ENCODE data around the gene ZNF283.
"Not testable (repeated sequence)": the region's sequence is repeated elsewhere in the genome, so short reads cannot be mapped to it uniquely, and the experiment has no call there.

The ZNF283 gene

DNA sequence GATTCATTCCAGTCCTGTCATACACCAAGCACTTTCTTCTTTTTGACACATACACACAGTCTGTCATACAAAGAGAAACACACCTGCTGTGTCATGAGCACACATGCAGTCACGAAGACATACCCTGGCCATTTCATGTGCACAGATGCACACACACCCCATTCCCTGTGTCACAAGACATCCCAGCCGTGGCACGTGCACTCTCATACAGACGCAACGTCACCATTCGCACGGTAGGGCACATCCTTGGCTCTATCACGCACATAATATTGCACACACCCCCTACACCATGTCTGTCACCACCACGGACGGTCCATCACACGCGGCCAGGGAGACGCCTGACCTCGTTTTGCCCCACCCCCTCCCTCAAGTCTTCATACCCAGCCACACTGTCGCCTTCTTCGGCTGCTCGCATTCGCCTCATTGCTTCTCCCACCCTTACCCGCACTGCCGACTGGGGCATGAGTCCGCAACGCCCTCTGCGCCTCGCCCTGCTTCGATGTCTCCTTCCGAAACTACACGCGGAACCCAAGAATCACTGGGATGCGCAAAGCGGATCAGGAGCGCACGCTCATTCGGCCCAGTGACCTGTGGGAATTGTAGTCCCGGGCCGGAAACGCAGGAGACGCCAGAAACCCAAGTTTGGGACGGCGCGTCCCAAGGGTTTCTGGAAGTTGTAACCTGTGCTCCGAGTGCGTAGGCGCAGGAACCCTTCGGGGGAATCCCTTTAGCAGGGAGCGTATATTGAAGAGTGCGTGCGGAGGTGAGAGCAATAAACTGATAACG lies 6.8 kb upstream of the ZNF283 start:
- H2AFZ ChIP-seq (ENCODE audit: low read length) = no peak overlapping the region

DNA sequence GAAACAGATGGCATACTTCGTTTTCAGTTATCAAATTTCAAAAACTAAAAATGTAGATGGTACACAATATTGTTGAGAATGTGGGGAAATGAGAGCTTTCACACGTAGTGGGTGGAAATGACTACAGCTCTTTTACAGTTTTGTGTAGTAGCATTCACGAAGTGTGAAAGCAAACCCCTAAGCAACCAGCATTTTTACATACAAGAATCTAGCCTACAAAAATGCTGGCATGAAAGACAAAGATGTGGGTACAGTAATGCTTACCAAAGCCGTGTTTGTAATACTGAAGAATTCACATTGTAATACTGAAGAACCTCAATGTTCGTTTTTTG lies 6.3 kb upstream of the ZNF283 start:
- Histone ChIP-seq H3K27me3 (ENCODE audit: insufficient read depth, low read length) (0 out of 2 replicates have a peak, but pooled peaks cover 3% of the 10 kb centered on the region), H2AFZ (ENCODE audit: low read length) (no peak overlapping the region), H3K36me3 (ENCODE audit: insufficient read depth, low read length) (no peaks in the 10 kb centered on the region), H3K9me2 (ENCODE audit: low read depth, low read length) (no peaks in the 10 kb centered on the region), H3K27ac (ENCODE audit: low read depth, low read length, poor library complexity, severe bottlenecking) (no peak overlapping the region), H3K4me2 (ENCODE audit: low read length) (no peak overlapping the region), H3K4me1 (ENCODE audit: insufficient read depth, low read length, severe bottlenecking) (no peaks in the 10 kb centered on the region), H3K9me3 (ENCODE audit: low read length) (no peaks in the 10 kb centered on the region), H3K9ac (ENCODE audit: low read length) (no peak overlapping the region), H4K20me1 (ENCODE audit: insufficient read depth, low read length) (no peaks in the 10 kb centered on the region), H3K4me3 (ENCODE audit: low read depth, low read length, poor library complexity, severe bottlenecking) (no peak overlapping the region), H3K79me2 (ENCODE audit: insufficient read depth, low read length) (no peaks in the 10 kb centered on the region), H3F3A (ENCODE audit: insufficient read depth, low read length) (no peaks in the 10 kb centered on the region)
- TF ChIP-seq, protein P1, sequence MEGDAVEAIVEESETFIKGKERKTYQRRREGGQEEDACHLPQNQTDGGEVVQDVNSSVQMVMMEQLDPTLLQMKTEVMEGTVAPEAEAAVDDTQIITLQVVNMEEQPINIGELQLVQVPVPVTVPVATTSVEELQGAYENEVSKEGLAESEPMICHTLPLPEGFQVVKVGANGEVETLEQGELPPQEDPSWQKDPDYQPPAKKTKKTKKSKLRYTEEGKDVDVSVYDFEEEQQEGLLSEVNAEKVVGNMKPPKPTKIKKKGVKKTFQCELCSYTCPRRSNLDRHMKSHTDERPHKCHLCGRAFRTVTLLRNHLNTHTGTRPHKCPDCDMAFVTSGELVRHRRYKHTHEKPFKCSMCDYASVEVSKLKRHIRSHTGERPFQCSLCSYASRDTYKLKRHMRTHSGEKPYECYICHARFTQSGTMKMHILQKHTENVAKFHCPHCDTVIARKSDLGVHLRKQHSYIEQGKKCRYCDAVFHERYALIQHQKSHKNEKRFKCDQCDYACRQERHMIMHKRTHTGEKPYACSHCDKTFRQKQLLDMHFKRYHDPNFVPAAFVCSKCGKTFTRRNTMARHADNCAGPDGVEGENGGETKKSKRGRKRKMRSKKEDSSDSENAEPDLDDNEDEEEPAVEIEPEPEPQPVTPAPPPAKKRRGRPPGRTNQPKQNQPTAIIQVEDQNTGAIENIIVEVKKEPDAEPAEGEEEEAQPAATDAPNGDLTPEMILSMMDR (IDR thresholded peaks at IDR 0.05; ENCODE audit: low read length) = no peak
- no peak for TF ChIP-seq EZH2 (IDR thresholded peaks at IDR 0.05; ENCODE audit: borderline replicate concordance, low read length)

More for the DNA sequence above, 6.8 kb upstream of the ZNF283 start:
- H3F3A ChIP-seq (ENCODE audit: insufficient read depth, low read length) = no peaks in the 10 kb centered on the region
- H3K27me3 ChIP-seq (ENCODE audit: insufficient read depth, low read length) = 0 out of 2 replicates have a peak, but pooled peaks cover 3% of the 10 kb centered on the region
- no peaks in the 10 kb centered on the region for H3K9me2 ChIP-seq (ENCODE audit: low read depth, low read length)
- H3K9ac ChIP-seq (ENCODE audit: low read length) = no peak overlapping the region
- no peak overlapping the region for H3K4me2 ChIP-seq (ENCODE audit: low read length)
- TF ChIP-seq, protein P1 (IDR thresholded peaks at IDR 0.05; ENCODE audit: low read length) = no peak
- no peak for TF ChIP-seq EZH2 (IDR thresholded peaks at IDR 0.05; ENCODE audit: borderline replicate concordance, low read length)
- H3K4me1 ChIP-seq (ENCODE audit: insufficient read depth, low read length, severe bottlenecking) = no peaks in the 10 kb centered on the region
- no peaks in the 10 kb centered on the region for H3K36me3 ChIP-seq (ENCODE audit: insufficient read depth, low read length)
- no peaks in the 10 kb centered on the region for H4K20me1 ChIP-seq (ENCODE audit: insufficient read depth, low read length)
- H3K9me3 ChIP-seq (ENCODE audit: low read length) = no peaks in the 10 kb centered on the region
- H3K79me2 ChIP-seq (ENCODE audit: insufficient read depth, low read length) = no peaks in the 10 kb centered on the region
- no peak overlapping the region for H3K27ac ChIP-seq (ENCODE audit: low read depth, low read length, poor library complexity, severe bottlenecking)
- no peak overlapping the region for H3K4me3 ChIP-seq (ENCODE audit: low read depth, low read length, poor library complexity, severe bottlenecking)

DNA sequence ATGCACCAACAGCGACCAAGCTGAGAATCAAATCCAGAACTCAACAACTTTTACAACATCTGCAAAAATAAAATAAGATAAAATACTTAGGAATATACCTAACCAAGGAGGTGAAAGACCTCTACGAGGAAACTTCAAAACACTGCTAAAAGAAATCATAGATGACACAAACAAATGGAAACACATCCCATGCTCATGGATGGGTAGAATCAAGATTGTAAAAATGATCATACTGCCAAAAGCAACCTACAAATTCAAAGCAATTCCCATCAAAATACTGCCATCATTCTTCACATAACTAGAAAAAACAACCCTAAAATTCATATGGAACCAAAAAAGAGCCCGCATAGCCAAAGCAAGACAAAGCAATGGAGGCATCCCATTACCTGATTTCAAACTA lies 3.3 kb upstream of the ZNF283 start:
- H3K79me2 ChIP-seq (ENCODE audit: insufficient read depth, low read length); H3K4me1 ChIP-seq (ENCODE audit: insufficient read depth, low read length, severe bottlenecking); H3F3A ChIP-seq (ENCODE audit: insufficient read depth, low read length); H4K20me1 ChIP-seq (ENCODE audit: insufficient read depth, low read length); H3K9me2 ChIP-seq (ENCODE audit: low read depth, low read length); H3K9ac ChIP-seq (ENCODE audit: low read length); H3K4me3 ChIP-seq (ENCODE audit: low read depth, low read length, poor library complexity, severe bottlenecking); H3K36me3 ChIP-seq (ENCODE audit: insufficient read depth, low read length); H3K27me3 ChIP-seq (ENCODE audit: insufficient read depth, low read length); H3K9me3 ChIP-seq (ENCODE audit: low read length); H3K27ac ChIP-seq (ENCODE audit: low read depth, low read length, poor library complexity, severe bottlenecking); H3K4me2 ChIP-seq (ENCODE audit: low read length); H2AFZ ChIP-seq (ENCODE audit: low read length): not testable (repeated sequence)

DNA sequence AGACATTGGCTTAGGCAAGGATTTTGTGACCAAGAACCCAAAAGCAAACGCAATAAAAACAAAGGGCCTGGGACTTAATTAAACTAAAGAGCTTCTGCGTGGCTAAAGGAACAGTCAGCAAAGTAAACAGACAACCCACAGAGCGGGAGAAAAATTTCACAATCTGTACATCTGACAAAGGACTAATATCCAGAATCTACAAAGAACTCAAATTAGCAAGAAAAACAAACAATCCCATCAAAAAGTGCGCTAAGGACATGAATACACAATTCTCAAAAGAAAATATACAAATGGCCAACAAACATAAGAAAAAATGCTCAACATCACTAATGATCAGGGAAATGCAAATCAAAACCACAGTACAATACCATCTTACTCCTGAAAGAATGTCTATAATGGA lies 2.5 kb upstream of the ZNF283 start:
- not testable (repeated sequence) for H4K20me1 ChIP-seq (ENCODE audit: insufficient read depth, low read length)

More for the DNA sequence above, 2.5 kb upstream of the ZNF283 start:
- not testable (repeated sequence) for H3K4me1 ChIP-seq (ENCODE audit: insufficient read depth, low read length, severe bottlenecking); H3K9me3 ChIP-seq (ENCODE audit: low read length); H3K79me2 ChIP-seq (ENCODE audit: insufficient read depth, low read length); H3K27me3 ChIP-seq (ENCODE audit: insufficient read depth, low read length); H3K4me2 ChIP-seq (ENCODE audit: low read length); H3F3A ChIP-seq (ENCODE audit: insufficient read depth, low read length); H3K27ac ChIP-seq (ENCODE audit: low read depth, low read length, poor library complexity, severe bottlenecking); H3K36me3 ChIP-seq (ENCODE audit: insufficient read depth, low read length); H3K9ac ChIP-seq (ENCODE audit: low read length); H3K4me3 ChIP-seq (ENCODE audit: low read depth, low read length, poor library complexity, severe bottlenecking); H3K9me2 ChIP-seq (ENCODE audit: low read depth, low read length); H2AFZ ChIP-seq (ENCODE audit: low read length)
